Trophoblast cell (in vitro differentiated cells and primary cell): ENCODE results near the gene CST9.

ENCODE experiments used
- DNase-seq, 2 donors: peaks; one replicate each; pipeline ENCODE4 v3.0.0-alpha.2; 2016
- H2AFZ ChIP-seq: 2 replicates; pipeline ENCODE4 v1.6.1; 2013; ENCODE audit warnings: low read length, moderate library complexity, mild to moderate bottlenecking; ENCODE audit not compliant: insufficient read depth, poor library complexity
- H2AK5ac ChIP-seq: 2 replicates; pipeline ENCODE4 v1.6.1; 2013; ENCODE audit warnings: mild to moderate bottlenecking, low read length
- H2BK120ac ChIP-seq: 2 replicates; pipeline ENCODE4 v1.6.1; 2013; ENCODE audit warnings: low read length, mild to moderate bottlenecking, moderate library complexity; ENCODE audit not compliant: insufficient read depth, poor library complexity
- H2BK12ac ChIP-seq: 2 replicates; pipeline ENCODE4 v1.6.1; 2013; ENCODE audit warnings: mild to moderate bottlenecking, low read length, moderate library complexity
- H2BK5ac ChIP-seq: 2 replicates; pipeline ENCODE4 v1.6.1; 2013; ENCODE audit warnings: low read length, low read depth, moderate library complexity, mild to moderate bottlenecking; ENCODE audit not compliant: poor library complexity
- H3K14ac ChIP-seq: 2 replicates; pipeline ENCODE4 v1.6.1; 2013; ENCODE audit warnings: mild to moderate bottlenecking, low read length
- H3K18ac ChIP-seq: 2 replicates; pipeline ENCODE4 v1.6.1; 2013; ENCODE audit warnings: mild to moderate bottlenecking, low read length
- H3K23ac ChIP-seq: 2 replicates; pipeline ENCODE4 v1.6.1; 2013; ENCODE audit warnings: low read length
- H3K27ac ChIP-seq: 2 replicates; pipeline ENCODE4 v1.5.1; 2013; ENCODE audit warnings: low read depth, mild to moderate bottlenecking, inconsistent platforms, low read length, moderate library complexity
- H3K27me3 ChIP-seq: 2 replicates; pipeline ENCODE4 v1.6.1; 2013; ENCODE audit warnings: inconsistent platforms, mild to moderate bottlenecking, low read length, moderate library complexity; ENCODE audit not compliant: insufficient read depth
- H3K36me3 ChIP-seq, 2 experiments: 1 replicate in 1 of 2; 2 replicates in 1 of 2; pipeline ENCODE4 v1.6.1; 2013; ENCODE audit warnings: low read length in 2 of 2, mild to moderate bottlenecking in 2 of 2, moderate library complexity in 1 of 2; ENCODE audit not compliant: insufficient read depth in 2 of 2, control insufficient read depth in 1 of 2
- H3K4ac ChIP-seq: 2 replicates; pipeline ENCODE4 v1.6.1; 2013; ENCODE audit warnings: low read depth, mild to moderate bottlenecking, low read length, moderate library complexity
- H3K4me1 ChIP-seq, 2 experiments: 1 replicate in 1 of 2; 2 replicates in 1 of 2; pipeline ENCODE4 v1.6.1; 2013; ENCODE audit warnings: low read length in 2 of 2, mild to moderate bottlenecking in 2 of 2, moderate library complexity in 1 of 2; ENCODE audit not compliant: insufficient read depth in 2 of 2, control insufficient read depth in 1 of 2
- H3K4me2 ChIP-seq: 2 replicates; pipeline ENCODE4 v1.6.1; 2013; ENCODE audit warnings: inconsistent platforms, mild to moderate bottlenecking, low read length, moderate library complexity
- H3K4me3 ChIP-seq: 2 replicates; pipeline ENCODE4 v1.5.1; 2013; ENCODE audit warnings: mild to moderate bottlenecking, low read depth, low read length, inconsistent platforms
- H3K79me1 ChIP-seq: one replicate; pipeline ENCODE4 v1.6.1; 2013; ENCODE audit warnings: low read length
- H3K79me2 ChIP-seq: 2 replicates; pipeline ENCODE4 v1.6.1; 2013; ENCODE audit warnings: low read length, mild to moderate bottlenecking; ENCODE audit not compliant: control insufficient read depth, insufficient read depth, poor library complexity
- H3K9ac ChIP-seq: 2 replicates; pipeline ENCODE4 v1.6.1; 2013; ENCODE audit warnings: mild to moderate bottlenecking, low read length
- H3K9me3 ChIP-seq: 2 replicates; pipeline ENCODE4 v1.6.1; 2013; ENCODE audit warnings: low read depth, mild to moderate bottlenecking, control low read depth, inconsistent platforms, low read length; ENCODE audit not compliant: insufficient read depth
- H4K12ac ChIP-seq: 2 replicates; pipeline ENCODE4 v1.6.1; 2013; ENCODE audit warnings: low read depth, mild to moderate bottlenecking, low read length, moderate library complexity
- H4K8ac ChIP-seq: 2 replicates; pipeline ENCODE4 v1.6.1; 2013; ENCODE audit warnings: low read depth, mild to moderate bottlenecking, low read length, moderate library complexity
- H4K91ac ChIP-seq: one replicate; pipeline ENCODE4 v1.6.1; 2013; ENCODE audit warnings: low read depth, mild to moderate bottlenecking, low read length, moderate library complexity
- WGBS: extraction: QIAGEN DNeasy Blood & Tissue Kit; methylation state at CpG from one replicate; pipeline ENCODE4 v1.1.7; 2013; ENCODE audit warnings: missing lambda C conversion rate; ENCODE audit not compliant: insufficient read length, insufficient coverage; ENCODE audit errors: extremely low coverage; 5-methylcytosine and 5-hydroxymethylcytosine counted together

Gene CST9

DNA sequence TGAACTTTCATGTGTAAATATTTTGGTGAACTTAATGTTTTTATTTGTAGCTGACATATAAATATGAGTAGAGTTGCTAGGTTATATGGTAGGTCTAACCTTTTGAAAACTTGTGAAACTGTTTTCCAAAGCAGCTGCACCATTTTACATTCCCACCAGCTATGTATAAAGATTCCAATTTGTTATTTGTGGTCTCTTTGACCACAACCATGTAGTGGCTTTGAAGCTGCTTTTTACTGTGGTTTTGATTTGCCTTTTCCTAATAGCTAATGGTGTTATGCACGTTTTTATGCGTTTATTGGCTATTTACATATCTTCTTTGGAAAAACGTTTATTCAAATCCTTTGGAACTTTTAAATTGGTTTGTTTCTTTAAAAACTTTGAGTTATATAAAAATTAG lies 21.8 kb upstream of the CST9 start:
- no peaks in the 10 kb centered on the region for H3K79me1 ChIP-seq
- H3K36me3 ChIP-seq = no peaks in the 10 kb centered on the region
- no CpG with 5 or more reads among the region's 3 CpGs for WGBS
- H3K14ac ChIP-seq = no peak overlapping the region
- H2AK5ac ChIP-seq = no peak overlapping the region
- H3K9ac ChIP-seq = no peak overlapping the region
- H4K91ac ChIP-seq = no peak overlapping the region
- H3K4ac ChIP-seq = no peak overlapping the region
- H2BK120ac ChIP-seq = no peak overlapping the region
- no peak overlapping the region for H3K4me2 ChIP-seq
- no peaks in the 10 kb centered on the region for H3K9me3 ChIP-seq
- DNase-seq = no peak
- H3K4me3 ChIP-seq = no peak overlapping the region
- no peak overlapping the region for H2AFZ ChIP-seq
- no peak overlapping the region for H3K18ac ChIP-seq
- no peaks in the 10 kb centered on the region for H3K4me1 ChIP-seq
- no peak overlapping the region for H4K12ac ChIP-seq
- no peak overlapping the region for H3K27ac ChIP-seq
- H2BK12ac ChIP-seq = no peak overlapping the region
- H3K27me3 ChIP-seq = no peaks in the 10 kb centered on the region
- no peak overlapping the region for H2BK5ac ChIP-seq
- no peak overlapping the region for H3K23ac ChIP-seq
- no peaks in the 10 kb centered on the region for H3K79me2 ChIP-seq
- no peak overlapping the region for H4K8ac ChIP-seq

- Histone ChIP-seq H2AFZ (no peak overlapping the region), H3K4me1 (no peaks in the 10 kb centered on the region), H4K8ac (no peak overlapping the region), H3K14ac (no peak overlapping the region), H3K18ac (no peak overlapping the region), H3K4me3 (no peak overlapping the region), H2BK120ac (no peak overlapping the region), H2BK12ac (no peak overlapping the region), H3K79me1 (no peaks in the 10 kb centered on the region), H3K9ac (no peak overlapping the region), H3K36me3 (no peaks in the 10 kb centered on the region), H3K27ac (no peak overlapping the region), H3K4me2 (no peak overlapping the region), H3K9me3 (no peaks in the 10 kb centered on the region), H3K4ac (no peak overlapping the region), H3K23ac (no peak overlapping the region), H4K12ac (no peak overlapping the region), H4K91ac (no peak overlapping the region), H3K27me3 (no peaks in the 10 kb centered on the region), H2AK5ac (no peak overlapping the region), H2BK5ac (no peak overlapping the region), H3K79me2 (no peaks in the 10 kb centered on the region)
- DNase-seq = peak; percentile 67 to 69
- WGBS = no CpG with 5 or more reads among the region's 4 CpGs
Measured at GRCh38 chr20:23626040-23626620, 20.4 kb upstream of the CST9 start.

DNA sequence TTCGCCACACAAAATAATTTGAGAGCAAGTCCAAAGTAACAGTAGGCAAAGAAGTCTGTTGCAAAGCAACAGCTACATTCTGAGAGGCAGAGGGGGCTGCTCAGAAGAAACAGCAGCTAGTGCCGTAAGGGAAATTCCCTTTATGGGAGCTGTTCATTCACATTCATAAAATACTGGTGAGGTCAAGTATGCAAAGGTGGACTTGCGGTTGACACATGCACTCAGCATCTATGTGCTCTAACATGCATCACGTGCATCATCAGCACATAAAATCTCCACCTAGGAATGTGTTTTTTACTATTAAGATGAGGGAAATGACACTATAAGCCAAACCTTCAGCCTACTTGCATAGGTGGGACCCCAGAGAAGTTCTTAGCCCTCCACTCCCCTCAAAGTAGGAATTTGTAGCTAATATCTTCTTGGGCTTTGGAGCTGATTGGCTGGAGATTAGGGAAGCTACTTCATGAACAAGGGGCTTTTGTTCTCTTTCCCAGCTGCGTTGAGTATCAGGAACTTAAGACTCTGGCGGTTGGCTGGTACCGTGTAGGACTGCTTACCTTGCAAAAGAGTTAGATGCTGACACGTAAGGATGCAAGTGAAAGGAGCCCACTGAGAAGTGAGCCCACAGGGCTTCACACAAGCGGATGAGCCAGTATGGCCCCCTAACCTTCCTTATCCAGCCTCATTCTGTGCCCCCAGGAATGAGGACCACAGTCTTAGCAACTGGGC lies 19.7 kb upstream of the CST9 start:
- H3K79me1 ChIP-seq = no peaks in the 10 kb centered on the region
- H3K23ac ChIP-seq = no peak overlapping the region
- no peak overlapping the region for H3K18ac ChIP-seq
- H3K36me3 ChIP-seq = no peaks in the 10 kb centered on the region
- H2BK12ac ChIP-seq = no peak overlapping the region
- no peaks in the 10 kb centered on the region for H3K9me3 ChIP-seq
- H3K27me3 ChIP-seq = no peaks in the 10 kb centered on the region
- H3K27ac ChIP-seq = no peak overlapping the region
- no peak overlapping the region for H3K9ac ChIP-seq
- no peak overlapping the region for H2BK5ac ChIP-seq
- H4K91ac ChIP-seq = no peak overlapping the region
- no peak overlapping the region for H3K4me2 ChIP-seq
- H3K4me1 ChIP-seq = no peaks in the 10 kb centered on the region
- no peak overlapping the region for H3K14ac ChIP-seq
- WGBS = no CpG with 5 or more reads among the region's 9 CpGs
- H4K8ac ChIP-seq = no peak overlapping the region
- no peaks in the 10 kb centered on the region for H3K79me2 ChIP-seq
- no peak overlapping the region for H2AFZ ChIP-seq
- H4K12ac ChIP-seq = no peak overlapping the region
- peak; percentile 71 to 85 for DNase-seq
- no peak overlapping the region for H3K4me3 ChIP-seq
- no peak overlapping the region for H2AK5ac ChIP-seq
- H2BK120ac ChIP-seq = no peak overlapping the region
- no peak overlapping the region for H3K4ac ChIP-seq

DNA sequence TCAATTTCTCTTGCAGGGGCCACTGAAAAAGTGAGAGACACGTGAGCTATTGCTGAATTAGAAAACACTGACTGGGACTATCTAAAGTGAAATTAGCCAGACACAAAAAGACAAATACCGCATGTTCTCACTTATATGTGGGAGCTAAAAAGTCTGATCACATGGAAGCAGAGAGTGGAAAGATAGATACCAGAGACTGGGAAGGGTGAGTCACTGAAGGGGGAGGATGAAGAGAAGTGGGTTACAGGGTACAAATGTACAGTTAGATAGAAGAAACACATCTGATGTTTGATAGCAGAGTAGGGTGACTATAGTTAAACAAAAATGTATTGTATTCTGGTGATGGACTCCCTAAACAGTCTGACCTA lies 18.6 kb upstream of the CST9 start:
- Histone ChIP-seq H4K91ac (no peak overlapping the region), H3K27ac (no peak overlapping the region), H3K9ac (no peak overlapping the region), H2BK120ac (no peak overlapping the region), H3K4me2 (no peak overlapping the region), H3K4me1 (no peaks in the 10 kb centered on the region), H3K27me3 (no peaks in the 10 kb centered on the region), H3K4ac (no peak overlapping the region), H4K12ac (no peak overlapping the region), H3K79me2 (no peaks in the 10 kb centered on the region), H4K8ac (no peak overlapping the region), H3K14ac (no peak overlapping the region), H3K4me3 (no peak overlapping the region), H3K36me3 (no peaks in the 10 kb centered on the region), H3K23ac (no peak overlapping the region), H3K79me1 (no peaks in the 10 kb centered on the region), H3K18ac (no peak overlapping the region), H2BK5ac (no peak overlapping the region), H3K9me3 (no peaks in the 10 kb centered on the region), H2BK12ac (no peak overlapping the region), H2AK5ac (no peak overlapping the region), H2AFZ (no peak overlapping the region)
- no CpG with 5 or more reads among the region's 2 CpGs for WGBS
- DNase-seq = no peak
